Measurements from ENCODE around the gene R3HDM2.

The R3HDM2 gene

DNA sequence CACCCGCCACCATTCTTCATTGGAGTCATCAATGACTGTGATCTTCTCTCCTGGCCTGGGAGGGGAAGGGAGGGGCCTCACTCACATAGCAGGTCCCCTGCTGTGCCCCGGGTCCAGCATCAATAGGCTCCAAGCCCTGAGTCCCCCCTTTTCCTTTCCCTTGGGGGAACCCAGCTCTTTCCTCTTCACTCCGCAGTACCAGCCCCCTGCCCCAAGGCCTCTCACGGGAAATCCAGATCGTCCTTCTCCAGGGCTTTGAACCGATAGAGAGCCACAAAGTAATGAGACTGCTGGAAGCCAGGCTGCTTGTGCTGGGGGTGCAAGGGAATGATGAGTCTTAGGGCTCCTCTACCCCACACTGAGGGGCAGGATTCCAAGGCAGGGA is 186.5 kb downstream of the R3HDM2 start:
- no peak for ATAC-seq (replicated peaks)
- peaks cover 38 to 39% of the 10 kb centered on the region in 2 donors for H3K27me3 Mint-ChIP-seq
- H3K4me1 Mint-ChIP-seq, result peaks cover 47 to 60% of the 10 kb centered on the region in 2 donors
- peak overlapping the region; percentile 15 for H3K27ac Mint-ChIP-seq
- DNase-seq, result no peak
- H3K36me3 Mint-ChIP-seq, result peaks cover 3 to 16% of the 10 kb centered on the region in 2 donors
- peak overlapping the region in 1 of 2 donors; percentile 34 for H3K4me3 Mint-ChIP-seq
- no peaks in the 10 kb centered on the region for H3K9me3 Mint-ChIP-seq

DNA sequence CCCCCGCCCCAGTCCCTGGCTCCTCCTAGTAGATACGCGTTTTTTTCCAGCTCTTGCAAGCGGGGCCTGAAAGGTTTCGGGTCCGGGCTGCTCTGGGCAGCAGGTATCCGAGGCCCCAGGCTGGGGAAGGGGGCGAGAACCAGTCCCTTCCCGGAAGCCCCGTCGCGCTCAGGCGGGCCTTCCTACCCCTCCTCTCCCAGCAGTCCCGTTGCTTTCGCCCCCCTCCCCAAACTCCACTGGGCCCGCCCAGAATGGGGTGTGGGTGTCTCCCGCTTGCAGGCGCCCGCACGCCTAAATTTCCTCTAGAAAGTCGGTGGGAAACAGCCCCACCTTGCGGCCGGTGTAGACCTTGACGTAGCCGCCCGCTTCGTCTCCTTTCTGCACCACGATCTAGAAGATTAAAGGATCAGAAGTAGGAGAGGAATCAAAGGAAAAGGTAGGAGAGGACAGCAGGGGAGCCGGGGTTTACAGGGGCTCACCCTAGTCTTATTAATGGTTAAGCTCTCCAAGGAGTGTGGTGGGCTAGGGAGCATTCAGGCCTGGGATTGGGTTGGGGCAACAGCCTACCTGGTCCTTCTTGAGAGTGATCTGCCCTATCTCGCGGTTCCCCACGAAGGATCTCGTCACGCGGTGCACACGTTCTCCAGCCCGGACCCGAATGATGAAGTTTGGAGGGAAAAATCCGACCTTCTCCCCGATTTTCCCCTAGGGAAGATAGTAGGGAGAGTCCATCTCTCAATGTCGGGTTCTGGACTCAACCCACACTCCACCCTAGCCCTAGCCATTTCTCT is 187.1 kb downstream of the R3HDM2 start:
- H3K27me3 Mint-ChIP-seq, result peaks cover 41 to 42% of the 10 kb centered on the region in 2 donors
- H3K27ac Mint-ChIP-seq, result peak overlapping the region; percentile 72
- ATAC-seq (replicated peaks), result peak; percentile 18 to 35
- H3K9me3 Mint-ChIP-seq, result no peaks in the 10 kb centered on the region
- H3K36me3 Mint-ChIP-seq, result peaks cover 0 to 11% of the 10 kb centered on the region in 2 donors
- peaks cover 44 to 59% of the 10 kb centered on the region in 2 donors for H3K4me1 Mint-ChIP-seq
- DNase-seq, result peak; percentile 59
- peak overlapping the region; percentile 75 to 79 for H3K4me3 Mint-ChIP-seq

DNA sequence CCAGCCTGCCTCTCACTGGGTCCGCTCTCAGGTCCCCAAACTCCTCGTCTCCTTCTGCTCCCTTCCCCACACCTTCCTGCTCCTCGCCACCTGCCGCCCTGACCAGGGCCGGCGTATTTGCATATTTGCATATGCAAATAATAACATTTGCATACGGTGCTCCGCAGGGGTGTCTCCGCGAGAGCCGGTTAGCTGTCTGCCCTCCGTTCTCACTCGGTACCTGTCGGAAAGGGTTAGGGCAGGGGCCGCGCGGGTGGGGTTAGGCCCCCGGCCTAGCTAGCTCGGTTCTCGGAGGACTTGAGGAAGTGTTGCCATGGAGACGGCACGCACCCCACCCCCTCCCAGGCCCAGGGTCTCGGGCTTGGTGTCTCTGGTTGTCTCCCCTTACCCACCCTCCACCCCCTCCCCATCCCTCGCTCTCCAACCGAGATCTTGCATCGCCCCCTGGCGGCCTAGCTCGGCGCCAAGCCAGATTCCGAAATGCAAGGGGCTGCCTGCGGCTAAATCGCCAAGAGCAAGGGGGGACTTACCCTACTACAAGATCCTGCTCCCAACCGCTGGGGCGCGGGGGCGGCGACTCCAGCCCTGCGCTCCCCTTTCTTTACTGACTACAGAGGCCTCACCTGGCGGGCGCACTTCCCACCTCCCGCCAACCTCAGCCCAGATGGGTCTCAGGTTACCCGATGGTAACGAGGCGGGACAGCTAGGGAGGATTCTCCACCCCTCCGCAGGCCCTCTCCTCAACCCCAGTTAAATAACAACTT is 188.0 kb downstream of the R3HDM2 start:
- DNase-seq (no peak), ATAC-seq (replicated peaks) (peak; percentile 33 to 37)
- peaks cover 0 to 6% of the 10 kb centered on the region in 2 donors for H3K36me3 Mint-ChIP-seq
- peak overlapping the region; percentile 71 for H3K27ac Mint-ChIP-seq
- H3K9me3 Mint-ChIP-seq, result no peaks in the 10 kb centered on the region
- H3K4me1 Mint-ChIP-seq, result peaks cover 44 to 65% of the 10 kb centered on the region in 2 donors
- H3K27me3 Mint-ChIP-seq, result peaks cover 44 to 48% of the 10 kb centered on the region in 2 donors
- H3K4me3 Mint-ChIP-seq, result peak overlapping the region; percentile 75 to 79

DNA sequence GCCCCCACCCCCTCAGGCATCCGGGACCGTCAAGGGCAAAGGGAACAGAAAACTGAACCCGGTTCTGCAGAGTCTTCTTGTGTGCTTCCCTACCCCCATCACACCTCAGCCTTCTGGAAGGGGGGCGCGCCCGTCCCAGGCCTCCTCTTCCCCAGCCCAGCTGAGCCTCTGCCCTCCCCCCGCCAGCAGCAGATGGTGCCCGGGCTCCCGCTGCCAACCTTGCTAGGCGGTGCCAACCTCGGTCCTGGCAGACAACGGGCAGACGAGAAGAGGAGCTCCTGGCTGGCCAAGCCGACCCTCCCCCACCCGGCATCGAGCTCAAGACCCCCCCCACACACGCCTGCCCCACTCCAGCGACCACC is 188.5 kb downstream of the R3HDM2 start:
- Mint-ChIP-seq H3K9me3 (no peaks in the 10 kb centered on the region), H3K36me3 (peaks cover 0 to 8% of the 10 kb centered on the region in 2 donors), H3K4me1 (peaks cover 49 to 71% of the 10 kb centered on the region in 2 donors), H3K4me3 (peak overlapping the region; percentile 75 to 79), H3K27ac (peak overlapping the region; percentile 52), H3K27me3 (peaks cover 50 to 54% of the 10 kb centered on the region in 2 donors)
- DNase-seq, result no peak
- ATAC-seq (replicated peaks), result no peak

DNA sequence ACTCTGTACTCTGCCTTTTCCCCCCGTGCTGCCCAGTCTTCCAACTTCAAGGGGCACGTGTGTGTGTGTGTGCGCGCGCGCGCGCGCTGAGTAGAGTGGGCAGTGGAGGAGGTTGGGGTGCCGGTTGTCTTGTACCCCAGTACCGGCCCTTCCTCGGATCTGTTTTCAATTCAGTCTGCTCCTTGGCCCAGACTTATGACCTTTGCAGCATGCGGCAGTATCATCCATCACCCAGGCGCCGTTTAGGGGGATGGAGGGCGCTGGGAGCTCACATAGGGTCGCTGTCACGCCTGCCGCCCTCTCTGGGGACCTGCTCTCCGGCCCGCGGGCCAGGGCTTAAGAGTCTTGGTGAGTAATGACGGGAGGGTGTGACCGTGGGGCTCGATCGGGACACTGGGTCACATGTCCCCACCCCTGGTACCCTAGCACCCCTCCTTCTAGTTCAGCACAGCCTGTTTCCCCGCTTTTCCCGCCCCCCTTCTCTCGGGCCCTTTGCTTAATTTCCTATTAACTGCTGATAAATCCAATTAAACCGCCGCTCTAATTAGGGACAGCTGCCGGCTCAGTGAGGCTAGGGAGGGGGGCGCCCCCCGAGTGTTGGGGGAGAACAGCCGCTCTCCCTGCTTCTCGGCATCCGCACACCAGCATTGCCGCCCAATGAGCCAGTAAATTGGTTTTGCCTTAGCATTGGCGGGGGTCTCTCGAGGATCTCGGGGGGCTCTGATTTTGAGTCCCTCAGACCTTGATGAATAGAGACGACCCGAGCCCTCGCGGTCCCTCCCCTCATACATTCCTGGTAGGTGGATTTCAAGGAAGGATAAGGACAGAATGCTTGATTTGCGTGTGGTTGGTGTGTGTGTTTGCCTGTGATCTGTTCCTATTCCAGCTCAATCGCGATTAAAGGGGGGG is 189.2 kb downstream of the R3HDM2 start:
- ATAC-seq (replicated peaks), result no peak
- Mint-ChIP-seq H3K27me3 (peaks cover 55 to 59% of the 10 kb centered on the region in 2 donors), H3K4me3 (peak overlapping the region; percentile 41 to 85), H3K4me1 (peaks cover 53 to 77% of the 10 kb centered on the region in 2 donors), H3K27ac (peak overlapping the region; percentile 74), H3K36me3 (peaks cover 4 to 9% of the 10 kb centered on the region in 2 donors), H3K9me3 (no peaks in the 10 kb centered on the region)
- DNase-seq, result no peak

DNA sequence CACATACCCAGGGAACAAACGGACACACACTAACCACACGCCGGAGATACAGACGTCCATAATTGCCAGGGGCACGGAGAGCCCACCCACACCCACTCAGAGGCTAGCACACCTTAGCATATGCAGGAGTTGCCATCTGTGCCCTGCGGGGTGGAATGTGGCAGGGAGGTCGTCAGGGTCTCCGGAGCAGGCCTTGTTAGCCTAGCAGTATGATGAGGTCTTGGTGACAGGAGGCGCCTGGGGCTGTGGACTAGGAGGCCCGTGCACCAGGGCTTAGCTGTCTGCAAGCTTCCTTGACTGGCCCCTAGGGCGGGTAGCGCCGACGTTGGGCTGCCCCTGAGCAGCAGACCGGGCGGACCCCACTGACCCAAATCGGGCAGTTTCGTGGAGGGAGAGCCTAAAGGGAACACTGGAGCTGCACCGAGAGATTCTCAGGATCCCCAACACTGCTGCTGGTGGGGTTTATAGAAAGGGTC is 189.9 kb downstream of the R3HDM2 start:
- H3K4me1 Mint-ChIP-seq, result peaks cover 58 to 84% of the 10 kb centered on the region in 2 donors
- DNase-seq, result no peak
- H3K4me3 Mint-ChIP-seq, result peak overlapping the region; percentile 77 to 85
- peak overlapping the region; percentile 80 for H3K27ac Mint-ChIP-seq
- H3K27me3 Mint-ChIP-seq, result peaks cover 62 to 63% of the 10 kb centered on the region in 2 donors
- H3K9me3 Mint-ChIP-seq, result no peaks in the 10 kb centered on the region
- H3K36me3 Mint-ChIP-seq, result peaks cover 6 to 14% of the 10 kb centered on the region in 2 donors
- peak in 1 of 2 donors; percentile 12 for ATAC-seq (replicated peaks)

DNA sequence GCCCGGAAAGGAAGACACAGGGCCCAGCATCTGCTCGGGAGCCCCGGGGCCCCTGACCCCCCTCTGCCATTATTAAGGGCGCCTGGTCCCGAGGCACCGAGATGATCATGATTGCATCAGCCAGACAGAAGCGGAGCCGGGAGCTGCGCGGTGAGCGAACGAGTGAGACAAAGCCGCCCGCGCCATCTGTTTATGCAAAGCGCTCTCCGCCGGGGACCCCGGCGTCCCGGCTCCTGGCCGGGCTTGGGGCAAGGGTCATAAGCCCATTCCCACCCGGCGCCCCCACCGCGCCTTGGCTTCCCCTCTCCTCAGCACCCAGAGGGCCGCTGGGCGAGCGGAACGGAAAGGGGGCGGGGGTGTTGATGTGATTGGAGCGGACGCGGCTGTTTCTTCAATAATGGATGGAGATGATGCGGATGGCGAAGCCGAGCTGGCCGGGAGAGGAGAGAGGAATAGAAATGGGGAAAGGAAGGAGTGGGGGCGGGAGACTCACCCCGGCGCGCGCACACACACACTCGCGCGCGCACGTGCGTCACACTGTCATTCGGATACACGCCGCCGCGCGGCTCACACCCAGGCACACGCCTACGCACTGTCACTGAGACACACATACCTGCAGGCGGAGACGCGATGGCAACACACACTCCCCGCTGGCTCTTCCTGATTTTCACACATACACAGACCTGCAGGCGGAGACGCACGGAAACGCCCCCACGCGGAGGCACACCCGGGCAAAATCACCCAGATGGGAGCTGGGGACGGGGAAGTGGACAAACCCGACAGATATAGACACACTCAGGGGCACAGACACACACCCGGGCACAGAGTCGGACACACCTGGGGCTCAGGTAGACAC is 190.5 kb downstream of the R3HDM2 start:
- ATAC-seq (replicated peaks) (peak; percentile 17 to 20), DNase-seq (no peak)
- H3K4me3 Mint-ChIP-seq, result peak overlapping the region; percentile 77 to 85
- peaks cover 61 to 91% of the 10 kb centered on the region in 2 donors for H3K4me1 Mint-ChIP-seq
- H3K27ac Mint-ChIP-seq, result peak overlapping the region; percentile 80
- H3K9me3 Mint-ChIP-seq, result no peaks in the 10 kb centered on the region
- peaks cover 6 to 19% of the 10 kb centered on the region in 2 donors for H3K36me3 Mint-ChIP-seq
- peaks cover 62 to 63% of the 10 kb centered on the region in 2 donors for H3K27me3 Mint-ChIP-seq

DNA sequence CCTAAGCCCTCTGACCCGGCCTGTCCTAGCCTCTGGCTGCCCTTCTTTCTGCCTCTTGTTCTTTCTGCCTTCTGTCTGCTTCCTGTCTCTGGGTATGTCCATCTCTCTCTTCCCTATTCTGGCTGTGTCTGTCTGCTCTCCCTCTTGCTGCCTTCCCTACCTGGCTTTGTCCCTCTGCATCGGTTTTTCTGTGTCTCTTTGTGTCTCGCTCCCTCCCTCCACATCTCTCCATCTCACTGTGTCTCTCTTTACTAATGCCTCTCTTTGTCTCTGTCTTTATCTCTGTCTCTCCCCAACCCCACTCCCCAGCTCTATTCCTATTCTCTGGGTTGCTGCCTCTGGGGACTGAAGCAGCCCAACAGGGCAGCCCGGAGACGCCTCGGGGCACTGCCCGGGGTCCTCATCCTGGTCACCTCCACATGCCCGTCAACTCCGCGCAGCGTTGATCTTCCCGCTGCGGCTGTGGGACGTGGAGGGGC is 191.2 kb downstream of the R3HDM2 start:
- ATAC-seq (replicated peaks), result no peak
- peaks cover 6 to 24% of the 10 kb centered on the region in 2 donors for H3K36me3 Mint-ChIP-seq
- H3K27me3 Mint-ChIP-seq, result peaks cover 56 to 58% of the 10 kb centered on the region in 2 donors
- H3K27ac Mint-ChIP-seq, result peak overlapping the region; percentile 80
- peak overlapping the region; percentile 77 to 85 for H3K4me3 Mint-ChIP-seq
- H3K9me3 Mint-ChIP-seq, result no peaks in the 10 kb centered on the region
- H3K4me1 Mint-ChIP-seq, result peaks cover 64 to 97% of the 10 kb centered on the region in 2 donors
- no peak for DNase-seq

DNA sequence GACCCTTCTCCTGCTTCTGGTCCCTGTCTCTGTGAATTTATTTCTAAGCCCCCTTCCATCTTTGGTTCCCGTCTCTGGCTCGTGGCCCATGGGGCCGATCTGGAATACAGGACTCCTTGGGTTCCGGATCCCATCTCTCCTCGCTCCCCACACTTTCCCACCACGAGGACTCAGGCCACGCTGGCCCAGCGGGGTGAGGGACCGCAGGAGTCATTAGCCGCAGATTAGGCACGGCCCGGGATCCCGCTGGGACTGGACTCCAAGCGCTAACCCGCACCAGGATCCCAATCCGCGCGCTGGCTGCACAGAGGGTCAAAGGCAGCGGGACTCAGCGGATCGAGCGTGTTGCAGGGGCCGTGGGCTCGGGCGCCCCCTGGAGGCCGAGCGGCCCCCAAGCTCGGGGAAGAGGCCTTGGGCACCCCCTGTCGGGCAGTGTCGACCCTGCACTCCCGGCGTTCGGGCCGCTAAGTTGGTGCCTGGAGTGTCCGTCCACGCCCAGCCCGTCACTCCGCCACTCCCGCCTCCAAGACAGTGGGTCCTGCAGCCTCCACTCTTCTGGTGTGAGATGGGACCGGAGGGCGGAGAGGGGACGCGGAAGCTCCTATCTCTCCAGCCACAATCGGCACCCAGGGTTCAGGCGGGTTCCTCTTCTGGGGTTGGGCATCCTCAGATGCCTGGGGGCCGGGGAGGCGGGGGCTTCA is 191.8 kb downstream of the R3HDM2 start:
- peaks cover 50 to 52% of the 10 kb centered on the region in 2 donors for H3K27me3 Mint-ChIP-seq
- H3K9me3 Mint-ChIP-seq, result no peaks in the 10 kb centered on the region
- peak; percentile 60 to 61 for ATAC-seq (replicated peaks)
- peaks cover 68 to 99% of the 10 kb centered on the region in 2 donors for H3K4me1 Mint-ChIP-seq
- DNase-seq, result peak; percentile 84
- H3K27ac Mint-ChIP-seq, result peak overlapping the region; percentile 93
- H3K4me3 Mint-ChIP-seq, result peak overlapping the region; percentile 77 to 85
- peaks cover 11 to 30% of the 10 kb centered on the region in 2 donors for H3K36me3 Mint-ChIP-seq

DNA sequence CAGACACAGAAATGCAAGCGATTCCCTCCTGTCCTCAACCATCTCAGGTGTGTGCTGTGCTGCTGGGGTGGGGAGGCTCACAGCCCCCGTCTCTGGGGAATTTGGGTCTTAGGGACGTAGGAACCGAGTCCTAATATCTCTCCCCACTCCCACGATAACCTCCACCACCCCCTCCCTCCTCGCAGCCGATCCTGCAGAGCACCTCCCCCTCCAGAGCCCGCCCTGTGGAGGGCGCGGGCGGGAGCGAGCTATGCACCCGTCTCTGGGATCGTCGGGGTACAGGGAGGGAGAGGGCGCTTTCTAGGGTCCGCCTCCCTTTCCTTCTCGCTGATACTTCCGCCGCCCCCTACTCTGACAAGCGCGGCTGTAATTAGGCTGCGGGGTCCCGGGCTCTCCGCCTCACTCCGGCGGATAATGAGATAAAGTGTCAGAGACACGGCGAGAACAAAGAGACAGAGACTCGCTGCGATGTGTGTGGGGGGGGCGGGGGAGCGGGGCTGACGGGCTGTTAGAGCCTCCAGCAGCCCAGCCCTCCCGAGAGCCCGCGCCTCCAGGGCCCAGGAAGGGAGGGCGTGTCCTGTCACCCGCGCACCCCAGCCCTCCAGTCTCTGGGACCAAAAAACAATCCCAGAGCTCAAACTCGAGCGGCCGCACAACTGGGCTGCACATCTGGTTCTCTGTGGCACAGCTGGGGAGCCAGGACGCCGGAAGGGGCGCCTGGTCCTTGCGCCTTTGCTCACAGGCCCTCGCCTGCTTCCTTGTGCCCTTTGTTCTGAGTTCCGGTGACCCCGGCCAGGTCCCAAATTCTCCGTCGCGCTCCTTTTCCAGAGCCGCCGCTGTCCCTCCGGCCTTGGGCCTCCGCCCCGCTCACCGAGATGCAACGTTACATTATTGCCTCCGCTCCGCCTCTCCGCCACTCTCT is 192.7 kb downstream of the R3HDM2 start:
- peak overlapping the region; percentile 93 for H3K27ac Mint-ChIP-seq
- peaks cover 43 to 47% of the 10 kb centered on the region in 2 donors for H3K27me3 Mint-ChIP-seq
- peaks cover 69 to 99% of the 10 kb centered on the region in 2 donors for H3K4me1 Mint-ChIP-seq

DNA sequence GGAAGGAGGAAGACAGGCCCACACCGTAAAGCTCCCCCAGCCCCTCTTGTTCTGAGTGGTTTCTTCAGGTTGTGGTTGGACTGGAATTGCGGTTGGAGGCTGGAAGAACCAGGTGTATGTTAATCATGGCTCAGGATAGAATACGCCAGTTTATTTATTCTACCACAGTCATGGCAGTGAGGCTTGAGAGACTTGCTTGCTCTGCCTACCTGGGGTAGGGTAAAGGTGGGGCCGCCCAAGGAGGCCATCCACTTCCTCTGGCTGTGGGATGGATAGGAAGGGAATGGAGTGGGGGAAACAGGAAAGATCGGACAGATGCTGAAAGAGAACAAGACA is 193.3 kb downstream of the R3HDM2 start:
- no peak for ATAC-seq (replicated peaks)
- Mint-ChIP-seq H3K27me3 (peaks cover 40 to 44% of the 10 kb centered on the region in 2 donors), H3K9me3 (no peaks in the 10 kb centered on the region), H3K4me1 (peaks cover 70 to 99% of the 10 kb centered on the region in 2 donors), H3K27ac (peak overlapping the region; percentile 70), H3K36me3 (peaks cover 24 to 43% of the 10 kb centered on the region in 2 donors), H3K4me3 (peak overlapping the region; percentile 68 to 73)
- DNase-seq, result no peak

More for the DNA sequence above, 192.7 kb downstream of the R3HDM2 start:
- ATAC-seq (replicated peaks) (no peak), DNase-seq (no peak)
- peak overlapping the region; percentile 77 to 85 for H3K4me3 Mint-ChIP-seq
- H3K36me3 Mint-ChIP-seq, result peaks cover 18 to 38% of the 10 kb centered on the region in 2 donors
- no peaks in the 10 kb centered on the region for H3K9me3 Mint-ChIP-seq
